A204.1 (cell line): ENCODE results near the gene PNMA6F.
"Not testable (repeated sequence)": the region's sequence is repeated elsewhere in the genome, so short reads cannot be mapped to it uniquely, and the experiment has no call there.

Experiments
- FAIRE-seq: peaks from 2 replicates; lab custom pipeline; 2012; peaks lifted over from hg19 to GRCh38; lab: Jason Lieb, UNC

PNMA6F gene

DNA sequence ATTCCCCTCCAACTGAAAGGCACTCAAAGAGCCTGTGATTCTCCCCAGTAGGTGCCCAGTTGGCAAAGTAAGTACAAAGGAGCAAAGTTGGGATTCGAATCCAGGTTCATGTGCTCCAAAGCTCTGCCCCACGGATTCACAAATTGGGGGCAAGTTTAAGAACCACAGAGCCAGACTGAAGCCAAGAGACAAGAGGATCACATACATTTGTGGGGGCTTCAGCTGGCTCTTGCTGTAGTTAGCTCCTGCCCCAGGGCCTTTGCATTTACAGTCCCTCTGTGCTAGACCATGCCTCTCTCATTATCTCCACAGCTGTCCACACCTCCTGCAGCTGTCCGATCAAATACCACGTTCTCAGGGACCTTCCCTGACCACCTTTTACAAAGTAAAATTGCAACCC lies 18.8 kb downstream of the PNMA6F start:
- no peak for FAIRE-seq

DNA sequence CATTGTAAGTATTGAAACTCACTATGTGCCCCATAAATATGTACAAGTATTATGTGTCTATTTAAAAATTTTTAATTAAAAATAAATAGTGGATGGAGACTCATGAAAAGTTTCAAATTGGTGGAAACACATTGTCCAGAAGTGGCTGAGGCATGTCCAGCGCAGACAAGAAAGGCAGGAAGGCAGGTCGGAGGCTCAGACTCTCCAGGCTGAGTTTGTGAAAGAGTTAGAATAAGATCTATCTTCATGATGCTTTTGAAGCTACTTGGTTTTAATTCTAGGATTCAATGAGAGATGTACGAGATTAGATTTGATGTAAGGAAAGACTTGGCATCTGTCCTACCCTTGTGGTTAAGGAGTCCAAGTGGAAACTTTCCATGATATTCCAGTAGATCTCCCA lies 19.8 kb downstream of the PNMA6F start:
- no peak for FAIRE-seq

- no peak for FAIRE-seq
These were observed 21.7 kb downstream of the PNMA6F start for GRCh38 chrX:153299855-153300254.

DNA sequence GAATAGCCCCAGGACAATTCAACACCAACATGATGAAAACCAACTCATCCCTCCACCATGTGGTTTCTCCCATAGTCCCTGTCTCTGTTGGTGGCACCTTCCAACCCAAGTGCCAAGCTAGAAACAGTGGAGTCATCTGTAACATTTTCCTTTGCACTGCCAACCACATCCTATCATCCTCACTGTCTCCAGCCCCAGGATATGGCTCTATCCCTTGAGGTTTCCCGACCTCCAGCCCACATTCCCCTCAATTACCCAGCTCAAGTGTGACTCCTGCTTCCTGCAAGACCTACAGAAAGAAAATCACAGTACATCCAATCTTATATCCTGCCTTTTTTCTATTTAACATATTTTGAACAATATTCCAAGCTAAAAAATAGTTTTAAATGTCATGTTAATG lies 24.2 kb downstream of the PNMA6F start:
- no peak for FAIRE-seq

- FAIRE-seq: not testable (repeated sequence)
These were observed 28.0 kb downstream of the PNMA6F start for GRCh38 chrX:153293485-153294071.

- FAIRE-seq: not testable (repeated sequence)
These were observed 32.8 kb downstream of the PNMA6F start for GRCh38 chrX:153288807-153289206.

GRCh38 chrX:153285678-153286077 lies 35.9 kb downstream of the PNMA6F start:
- not testable (repeated sequence) for FAIRE-seq

- not testable (repeated sequence) for FAIRE-seq
These were observed 37.6 kb downstream of the PNMA6F start for GRCh38 chrX:153283982-153284381.

DNA sequence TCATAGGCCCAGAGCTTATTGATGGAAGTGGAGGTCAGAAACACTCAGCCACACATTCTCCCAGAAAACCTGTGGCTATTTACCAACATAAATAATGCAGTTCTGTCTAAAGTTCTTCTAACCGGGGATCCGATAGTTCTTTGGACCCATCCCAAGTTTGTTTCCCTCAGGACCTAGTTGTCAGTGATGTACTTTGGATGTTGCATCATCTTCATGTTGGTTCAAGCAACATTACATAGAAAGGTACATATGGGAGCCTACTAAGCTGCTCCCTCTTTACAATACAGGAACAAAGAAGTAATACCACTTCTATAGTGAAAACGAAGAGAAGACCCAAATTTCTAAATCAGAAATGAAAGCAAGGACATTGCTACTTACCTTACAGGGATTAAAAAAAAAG lies 39.8 kb downstream of the PNMA6F start:
- not testable (repeated sequence) for FAIRE-seq

GRCh38 chrX:153279304-153279703 lies 42.3 kb downstream of the PNMA6F start:
- not testable (repeated sequence) for FAIRE-seq

GRCh38 chrX:153276049-153276448 lies 45.5 kb downstream of the PNMA6F start:
- not testable (repeated sequence) for FAIRE-seq

- not testable (repeated sequence) for FAIRE-seq
These were observed 46.1 kb downstream of the PNMA6F start for GRCh38 chrX:153275418-153275817.

DNA sequence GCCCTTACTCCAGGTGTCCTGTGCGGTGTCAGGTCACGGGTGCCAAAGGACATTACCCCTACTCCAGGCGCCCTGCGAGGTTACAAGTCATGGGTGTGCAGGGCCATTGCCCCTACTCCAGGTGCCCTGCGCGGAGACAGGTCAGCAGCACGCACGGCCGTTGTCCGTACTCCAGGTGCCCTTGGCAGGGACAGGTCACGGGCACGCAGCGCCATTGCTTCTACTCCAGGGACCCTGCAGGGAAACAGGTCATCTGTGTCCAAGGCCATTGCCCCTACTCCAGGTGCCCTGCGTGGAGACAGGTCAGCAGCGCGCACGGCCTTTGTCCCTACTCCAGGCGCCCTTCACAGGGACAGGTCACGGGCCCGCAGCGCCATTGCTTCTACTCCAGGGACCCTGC lies 49.0 kb downstream of the PNMA6F start:
- FAIRE-seq: not testable (repeated sequence)

- not testable (repeated sequence) for FAIRE-seq
These were observed 49.5 kb downstream of the PNMA6F start for GRCh38 chrX:153272070-153272469.
